HG02588 (cell line): ENCODE data around the gene GNE.
"Not testable (repeated sequence)": the region's sequence is repeated elsewhere in the genome, so short reads cannot be mapped to it uniquely, and the experiment has no call there.

ENCODE experiments used
- ATAC-seq: cut with Tn5 transposase; IDR thresholded peaks from one replicate; pipeline ENCODE4 v1.9.1; 2021; ENCODE audit warnings: mild to moderate bottlenecking, moderate library complexity; ENCODE audit not compliant: unreplicated experiment

The GNE gene, protein sequence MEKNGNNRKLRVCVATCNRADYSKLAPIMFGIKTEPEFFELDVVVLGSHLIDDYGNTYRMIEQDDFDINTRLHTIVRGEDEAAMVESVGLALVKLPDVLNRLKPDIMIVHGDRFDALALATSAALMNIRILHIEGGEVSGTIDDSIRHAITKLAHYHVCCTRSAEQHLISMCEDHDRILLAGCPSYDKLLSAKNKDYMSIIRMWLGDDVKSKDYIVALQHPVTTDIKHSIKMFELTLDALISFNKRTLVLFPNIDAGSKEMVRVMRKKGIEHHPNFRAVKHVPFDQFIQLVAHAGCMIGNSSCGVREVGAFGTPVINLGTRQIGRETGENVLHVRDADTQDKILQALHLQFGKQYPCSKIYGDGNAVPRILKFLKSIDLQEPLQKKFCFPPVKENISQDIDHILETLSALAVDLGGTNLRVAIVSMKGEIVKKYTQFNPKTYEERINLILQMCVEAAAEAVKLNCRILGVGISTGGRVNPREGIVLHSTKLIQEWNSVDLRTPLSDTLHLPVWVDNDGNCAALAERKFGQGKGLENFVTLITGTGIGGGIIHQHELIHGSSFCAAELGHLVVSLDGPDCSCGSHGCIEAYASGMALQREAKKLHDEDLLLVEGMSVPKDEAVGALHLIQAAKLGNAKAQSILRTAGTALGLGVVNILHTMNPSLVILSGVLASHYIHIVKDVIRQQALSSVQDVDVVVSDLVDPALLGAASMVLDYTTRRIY

DNA sequence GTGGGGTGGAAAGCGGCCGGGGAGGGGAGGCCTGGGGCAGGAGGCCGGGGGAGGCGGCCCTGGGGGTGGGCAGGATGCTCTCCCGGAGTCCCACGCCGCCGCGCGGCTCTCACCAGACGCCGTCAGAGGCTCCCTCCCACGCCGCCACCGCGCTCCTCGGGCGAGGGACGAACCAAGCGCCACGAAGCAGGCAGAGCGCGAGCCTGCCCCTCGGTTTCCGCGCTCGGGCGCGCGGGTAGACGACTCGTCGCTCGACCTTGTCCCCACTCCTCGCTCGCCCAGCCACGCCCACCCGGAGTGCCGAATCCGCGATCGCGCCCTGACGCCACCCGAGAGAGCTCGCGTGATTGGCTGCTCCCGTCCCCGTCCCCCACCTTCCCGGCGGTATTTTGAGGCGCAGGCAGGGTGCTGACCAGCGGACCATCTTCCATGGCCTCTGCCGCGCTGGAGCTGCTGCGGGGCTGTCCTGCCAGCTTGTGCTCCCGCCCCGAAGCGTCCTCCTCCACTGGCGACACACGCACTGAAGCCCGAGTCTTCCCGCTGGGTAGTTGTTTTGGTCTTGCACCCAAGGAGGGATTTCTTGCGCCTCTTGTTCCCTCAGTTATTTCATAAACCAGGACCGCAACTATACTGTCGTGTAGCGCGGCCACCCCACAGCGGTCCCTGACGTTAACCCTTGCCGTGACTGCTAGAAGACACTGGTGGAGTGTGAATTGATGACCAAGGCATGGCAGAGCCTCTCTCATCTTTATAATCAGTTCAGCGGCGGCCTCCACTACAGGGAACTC, at the start of gene GNE:
TSS of gene GNE (minus strand) at position 241 of the 788 bp plus-strand sequence. CDS start 9,093 bp downstream, outside the sequence.
- ATAC-seq, result peak; percentile 81

DNA sequence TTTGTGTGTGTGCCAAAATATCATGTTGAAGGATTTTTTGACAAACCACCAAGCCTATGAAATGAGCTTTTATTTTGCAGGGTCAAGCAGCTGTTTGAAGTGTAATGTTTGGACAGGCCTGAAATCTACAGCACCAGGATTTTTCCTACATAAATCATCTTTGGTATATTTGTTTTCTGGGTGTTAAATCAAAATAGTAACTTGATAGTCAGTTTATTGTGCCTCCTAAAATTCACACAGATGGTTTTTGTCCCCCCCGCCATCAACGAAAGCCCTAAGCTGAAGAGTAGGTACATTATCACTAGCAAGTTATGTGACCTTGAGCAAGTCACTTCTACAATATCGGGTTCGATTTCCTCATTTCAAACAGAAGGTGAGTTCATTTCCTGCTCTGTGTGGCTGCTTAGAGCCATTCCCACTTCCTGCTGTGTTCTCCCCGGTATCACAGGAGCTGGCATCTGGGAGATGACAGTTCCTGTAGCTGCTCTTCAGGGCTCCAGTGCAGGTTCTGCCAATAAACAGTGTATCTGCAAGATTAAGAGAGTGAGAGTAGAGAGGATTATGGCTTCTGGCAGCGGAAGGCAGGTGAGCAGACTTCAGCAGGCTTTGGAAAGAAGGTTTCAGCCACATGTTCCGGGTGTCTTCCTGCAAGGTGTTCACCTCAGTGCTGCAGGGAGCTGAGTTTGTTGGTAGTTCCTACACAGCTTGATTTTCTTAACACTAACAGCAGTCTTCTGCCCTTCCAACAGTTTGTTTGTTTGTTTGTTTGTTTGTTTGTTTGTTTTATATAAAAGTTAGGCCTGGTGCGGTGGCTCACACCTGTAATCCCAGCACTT, 48.4 kb upstream of the GNE start:
- no peak for ATAC-seq

DNA sequence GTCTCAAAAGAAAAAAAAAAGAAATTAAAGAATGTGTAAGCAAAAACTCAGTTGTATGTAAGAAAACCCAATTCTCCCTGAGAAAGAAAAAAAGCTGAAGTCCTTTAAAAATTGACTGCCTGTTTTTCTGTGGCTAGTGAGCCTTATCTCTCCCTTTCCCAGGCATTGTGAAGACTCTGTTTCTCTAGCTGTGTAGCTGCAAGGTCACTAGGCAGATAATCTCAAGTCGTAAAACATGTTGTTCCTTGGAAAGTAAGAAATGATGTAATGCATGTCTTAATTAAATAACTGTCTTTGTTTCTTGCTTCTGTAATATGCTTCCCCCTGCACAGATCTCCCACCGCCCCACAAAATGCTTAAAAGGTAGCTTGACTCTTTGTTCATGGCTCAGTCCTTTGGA, 46.1 kb upstream of the GNE start:
- ATAC-seq, result not testable (repeated sequence)

DNA sequence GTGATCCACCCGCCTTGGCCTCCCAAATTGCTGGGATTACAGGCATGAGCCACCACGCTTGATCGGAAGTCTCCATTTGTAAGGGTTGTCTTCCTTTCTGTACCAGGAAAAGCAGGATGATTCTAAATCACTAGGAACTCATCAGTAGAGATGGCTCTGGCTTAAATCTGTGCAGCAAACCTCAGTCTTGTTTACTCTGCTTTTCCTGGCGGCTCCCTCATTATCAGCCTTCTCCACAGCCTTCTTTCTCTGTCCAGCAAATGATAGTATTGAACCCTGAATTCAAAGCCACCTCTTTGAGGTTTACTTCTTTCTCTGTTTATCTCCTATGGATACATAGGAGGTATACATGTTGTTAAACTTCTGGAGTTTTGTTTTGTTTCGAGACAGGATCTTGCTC, 43.0 kb upstream of the GNE start:
- ATAC-seq, result no peak

DNA sequence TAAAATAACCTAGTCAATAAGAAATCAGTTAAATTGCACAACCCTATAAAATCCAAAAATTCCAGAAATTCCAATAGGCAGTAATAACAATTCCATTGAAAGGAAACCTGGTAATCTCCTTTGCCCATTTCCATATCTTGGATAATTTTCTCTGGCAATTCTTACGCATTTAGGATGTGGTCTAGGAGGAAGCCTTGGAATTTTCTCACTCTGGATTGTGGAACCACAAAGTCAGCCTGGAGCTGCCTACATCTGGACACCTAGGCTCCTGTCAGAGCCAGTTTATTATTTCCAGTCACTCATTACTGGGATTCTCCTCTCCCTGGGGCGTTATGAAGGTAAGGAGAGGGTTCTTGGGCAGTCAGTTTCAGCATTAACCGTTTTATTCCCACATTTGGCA, 40.3 kb upstream of the GNE start:
- no peak for ATAC-seq

DNA sequence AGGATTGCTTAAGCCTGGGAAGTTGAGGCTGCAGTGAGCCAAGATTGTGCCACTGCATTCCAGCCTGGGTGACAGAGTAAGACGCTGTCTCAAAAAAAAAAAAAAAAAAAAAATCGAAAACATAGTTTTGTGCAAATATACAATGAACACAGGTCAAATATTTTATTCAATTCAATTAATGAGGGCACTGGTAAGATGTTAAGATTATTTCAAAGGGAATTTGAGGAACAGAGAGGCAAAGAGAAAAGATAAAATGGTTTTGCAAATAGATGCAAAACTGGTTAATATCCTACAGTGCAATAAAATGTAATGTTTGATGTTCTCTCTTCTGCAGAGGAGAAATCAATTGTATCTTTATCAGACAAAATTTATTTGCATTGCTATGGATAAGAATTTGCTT, 39.5 kb upstream of the GNE start:
- ATAC-seq, result no peak

DNA sequence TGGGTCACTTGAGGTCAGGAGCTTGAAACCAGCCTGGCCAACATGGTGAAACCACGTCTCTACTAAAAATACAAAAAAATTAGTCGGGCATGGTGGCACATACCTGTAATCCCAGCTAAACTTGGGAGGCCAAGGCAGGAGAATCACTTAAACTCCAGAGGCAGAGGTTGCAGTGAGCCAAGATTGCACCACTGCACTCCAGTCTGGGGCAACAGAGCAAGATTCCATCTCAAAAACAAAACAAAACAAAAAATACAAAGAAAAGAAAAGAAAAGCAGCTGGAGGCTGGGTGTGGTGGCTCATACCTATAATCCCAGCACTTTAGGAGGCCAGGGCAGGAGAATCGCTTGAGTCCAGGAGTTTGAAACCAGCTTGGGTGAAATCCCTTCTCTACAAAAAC, 36.7 kb upstream of the GNE start:
- not testable (repeated sequence) for ATAC-seq

DNA sequence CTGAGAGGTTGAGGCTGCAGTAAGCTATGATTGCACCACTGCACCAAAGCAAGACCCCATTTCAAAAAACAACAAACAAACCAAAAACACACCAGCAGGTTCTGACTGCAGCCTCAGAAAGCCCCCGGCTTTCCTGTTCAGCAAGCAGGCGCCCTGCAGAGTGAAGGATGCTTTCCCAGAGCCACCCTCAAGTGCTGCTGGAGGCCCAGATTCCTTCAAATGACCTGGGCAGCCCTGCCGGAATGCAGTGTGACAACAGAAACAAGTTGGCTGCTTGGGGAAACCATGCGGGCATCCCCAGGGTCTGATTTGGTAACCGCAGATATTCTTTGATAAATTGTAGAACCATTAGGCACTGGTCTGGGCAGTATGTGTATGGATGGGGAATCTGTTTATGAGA, 35.7 kb upstream of the GNE start:
- ATAC-seq, result no peak

DNA sequence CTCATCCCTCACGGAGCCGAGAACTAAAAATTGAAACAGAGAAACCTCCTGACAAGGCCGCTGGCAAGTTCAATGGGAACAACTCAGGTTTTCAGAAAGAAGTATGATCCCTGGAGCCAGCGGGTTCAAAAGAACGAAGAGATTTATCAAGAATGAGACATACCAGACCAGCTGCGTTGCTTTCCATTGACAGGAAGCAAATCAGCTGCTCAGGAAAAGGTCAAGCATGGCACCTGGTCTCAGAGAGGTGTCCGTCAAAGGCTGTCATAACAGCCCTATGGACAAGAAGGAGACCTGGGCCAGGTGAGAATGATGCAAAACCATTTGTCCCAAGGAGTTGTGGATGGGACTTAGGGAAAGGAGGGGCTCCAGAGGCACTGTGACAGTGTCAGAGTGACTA, 34.9 kb upstream of the GNE start:
- ATAC-seq, result no peak

DNA sequence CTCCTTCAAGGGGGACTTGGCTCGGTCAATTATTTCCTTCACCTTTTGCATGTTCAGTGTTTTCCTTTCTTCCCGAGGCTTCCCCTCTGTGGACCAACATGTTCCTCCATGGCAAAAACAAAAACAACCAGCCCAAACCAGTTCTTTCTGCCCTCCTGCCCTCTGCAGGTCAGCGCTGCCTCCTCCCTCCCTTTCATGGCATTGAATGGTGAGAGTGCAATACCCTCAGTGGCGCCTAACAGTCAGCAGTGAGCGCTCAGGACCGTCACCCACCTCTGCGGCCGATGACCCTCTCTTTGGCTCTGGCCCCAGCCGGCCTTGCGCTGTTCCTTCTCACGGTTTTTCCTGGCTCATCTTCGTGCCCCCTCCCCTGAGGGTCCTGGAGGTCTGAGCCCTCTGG, 34.4 kb upstream of the GNE start:
- no peak for ATAC-seq

DNA sequence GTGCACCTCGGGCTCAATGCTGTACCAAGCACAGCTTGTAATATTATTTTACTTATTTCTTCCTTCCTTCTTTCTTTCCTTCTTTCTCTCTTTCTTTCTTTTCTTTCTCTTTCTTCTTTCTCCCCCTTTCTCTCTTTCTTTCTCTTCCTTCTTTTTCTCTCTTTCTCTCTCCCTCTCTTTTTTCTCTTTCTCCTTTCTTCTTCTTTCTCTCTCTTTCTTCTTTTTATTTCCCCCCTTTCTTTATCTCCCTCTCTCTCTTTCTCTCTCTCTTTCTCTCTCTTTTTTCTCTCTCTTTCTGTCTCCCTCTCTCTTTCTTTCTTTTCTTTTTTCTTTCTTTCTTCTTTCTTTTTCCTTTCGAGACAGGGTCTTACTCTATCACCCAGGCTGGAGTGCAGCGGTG, 32.7 kb upstream of the GNE start:
- ATAC-seq, result no peak

DNA sequence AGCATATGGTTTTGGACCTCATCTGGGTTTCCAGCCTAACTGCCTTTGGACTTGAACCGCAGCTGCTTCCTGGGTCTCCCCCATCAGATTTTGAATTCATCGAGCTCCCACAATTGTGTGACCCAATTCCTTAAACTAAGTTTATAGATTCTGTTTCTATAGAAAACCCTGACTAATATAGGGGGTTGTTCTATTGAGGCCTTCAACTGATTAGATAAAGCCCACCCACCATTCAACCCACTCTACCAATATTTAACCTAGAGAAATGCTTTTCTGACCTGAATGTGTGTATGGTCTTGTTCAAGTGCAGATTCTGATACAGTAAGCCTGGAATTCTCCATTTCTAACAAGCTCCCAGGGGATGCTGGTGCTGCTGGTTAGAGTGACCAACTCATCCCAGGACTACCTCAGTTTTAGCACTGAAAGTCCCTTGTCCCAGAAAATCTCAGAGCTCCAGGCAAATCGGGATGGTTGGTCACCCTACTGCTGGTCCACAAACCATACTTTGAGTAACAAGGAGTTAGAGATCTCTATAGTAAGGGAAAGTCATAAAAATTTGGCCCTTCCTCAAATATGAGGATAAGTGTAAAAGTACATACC, 31.7 kb upstream of the GNE start:
- ATAC-seq, result no peak

DNA sequence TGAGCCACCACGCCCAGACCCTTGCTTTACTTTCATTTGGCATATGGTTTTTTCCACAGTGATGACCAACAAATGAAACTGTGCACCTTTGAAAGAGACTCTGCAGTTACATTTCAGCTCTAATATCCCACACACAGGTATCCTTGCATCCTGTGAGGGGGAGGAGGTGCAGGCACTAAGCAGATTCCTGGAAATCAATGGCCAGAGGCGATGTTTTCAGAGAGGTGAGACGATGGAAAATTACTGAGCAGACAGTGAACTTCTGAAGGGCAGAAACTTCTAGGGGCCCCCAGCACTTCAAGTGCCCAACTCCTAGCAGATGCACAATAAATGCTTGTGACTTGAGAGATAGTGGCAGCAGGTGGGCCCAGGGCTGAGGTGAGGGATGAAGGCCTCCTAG, 29.8 kb upstream of the GNE start:
- no peak for ATAC-seq

DNA sequence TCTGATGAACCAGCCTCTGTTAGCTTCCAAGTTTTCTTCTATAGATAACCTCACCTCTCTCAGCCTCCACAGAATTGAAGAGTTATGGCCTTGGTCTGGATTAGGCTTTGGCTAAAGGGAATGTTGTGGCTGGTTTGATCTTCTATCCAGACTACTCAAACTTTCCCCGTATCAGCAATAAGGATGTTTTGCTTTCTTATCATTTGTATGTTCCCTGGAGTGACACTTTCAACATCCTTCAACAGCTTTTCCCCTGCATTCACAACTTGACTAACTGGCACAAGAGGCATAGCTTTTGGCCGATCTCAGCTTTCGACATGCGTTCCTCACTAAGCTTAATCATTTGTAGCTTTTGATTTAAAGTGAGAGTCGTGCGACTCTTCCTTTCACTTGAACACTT, 28.1 kb upstream of the GNE start:
- no peak for ATAC-seq

DNA sequence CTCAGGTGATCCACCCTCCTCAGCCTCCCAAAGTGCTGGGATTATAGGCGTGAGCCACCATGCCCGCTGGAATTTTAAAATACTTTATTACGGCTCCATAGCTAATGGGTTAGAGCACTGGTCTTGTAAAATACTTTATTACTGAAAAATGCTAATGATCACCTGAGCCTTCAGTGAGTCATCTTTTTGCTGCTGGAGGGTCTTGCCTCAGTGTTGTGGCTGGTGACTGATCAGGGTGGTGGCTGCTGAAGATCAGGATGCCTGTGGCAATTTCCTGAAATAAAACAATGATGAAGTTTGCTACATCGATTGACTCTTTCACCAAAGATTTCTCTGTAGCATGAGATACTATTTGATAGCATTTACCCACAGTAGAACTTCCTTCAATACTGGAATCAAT, 26.0 kb upstream of the GNE start:
- ATAC-seq, result no peak

DNA sequence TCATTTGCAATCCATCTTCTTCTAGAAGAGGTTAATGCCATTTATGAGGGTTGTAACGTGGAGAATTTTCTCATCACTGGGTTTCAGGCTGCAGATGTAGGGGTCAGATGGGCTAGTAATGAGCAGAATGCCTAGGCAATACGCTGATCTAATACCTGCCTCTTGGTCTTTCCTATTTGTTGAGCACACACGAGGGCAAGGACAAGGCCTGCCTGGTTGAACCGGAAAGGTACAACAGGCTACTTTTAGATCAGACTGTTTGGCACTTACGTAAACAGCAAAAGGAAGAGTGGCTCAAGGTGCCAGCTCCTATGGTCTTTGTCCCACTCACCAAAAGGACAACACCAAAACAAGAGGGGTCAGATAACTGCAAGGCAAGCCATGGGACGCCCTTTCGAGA, 24.0 kb upstream of the GNE start:
- ATAC-seq, result no peak

DNA sequence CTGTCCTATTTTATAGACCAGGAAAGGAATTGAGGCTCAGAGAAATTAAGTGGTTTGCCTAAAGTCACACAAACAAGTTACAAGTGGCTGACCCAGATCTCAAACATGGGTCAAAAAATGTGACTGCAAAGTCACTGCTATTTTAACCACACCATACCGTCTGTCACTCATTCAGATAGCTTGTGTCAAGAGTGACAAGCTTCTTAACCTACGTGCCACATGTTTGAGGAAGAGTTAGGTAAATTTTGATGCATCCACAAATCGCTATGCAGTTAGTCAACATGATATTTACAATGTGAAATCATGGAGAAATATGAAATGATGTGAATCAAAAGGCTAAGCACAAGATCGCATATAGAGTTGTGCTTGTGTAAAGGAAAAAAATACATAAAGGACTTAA, 22.7 kb upstream of the GNE start:
- no peak for ATAC-seq

DNA sequence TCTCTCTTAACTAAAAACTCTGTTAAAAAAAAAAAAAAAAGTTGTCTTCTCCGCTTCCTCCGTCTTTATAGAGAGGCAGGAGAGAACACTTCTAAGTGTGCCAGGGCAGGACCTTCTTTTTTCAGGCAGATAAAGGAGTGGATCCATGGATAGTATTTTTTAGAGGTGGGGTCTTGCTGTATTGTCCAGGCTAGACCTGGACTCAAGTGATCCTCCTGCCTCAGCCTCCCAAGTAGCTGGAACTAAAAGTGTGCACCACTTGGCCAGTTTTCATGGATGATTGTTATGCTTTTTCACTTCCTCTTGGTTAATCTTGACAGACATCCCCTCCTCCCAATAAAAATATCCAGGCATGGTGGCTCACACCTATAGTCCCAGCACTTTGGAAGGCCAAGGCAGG, 20.0 kb upstream of the GNE start:
- no peak for ATAC-seq

DNA sequence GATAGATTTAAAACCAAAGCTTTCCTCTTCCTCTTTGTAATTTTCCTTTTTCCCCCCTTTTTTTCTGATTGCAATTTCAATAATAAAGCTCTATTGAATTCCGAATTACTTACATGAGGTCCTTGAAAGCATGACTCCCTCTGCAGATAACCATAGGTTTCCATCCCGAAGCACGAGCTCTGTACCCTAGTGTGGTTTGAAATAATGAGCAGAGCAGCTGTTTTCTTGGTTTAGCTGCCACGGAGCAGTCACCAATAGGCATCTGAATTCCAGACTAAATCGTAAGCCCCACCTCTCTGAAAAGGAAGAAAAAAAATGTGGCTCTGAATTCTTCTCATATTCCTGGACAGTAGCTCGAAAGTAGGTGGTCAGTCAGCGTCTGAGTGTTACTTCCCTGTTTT, 18.5 kb upstream of the GNE start:
- ATAC-seq, result no peak

DNA sequence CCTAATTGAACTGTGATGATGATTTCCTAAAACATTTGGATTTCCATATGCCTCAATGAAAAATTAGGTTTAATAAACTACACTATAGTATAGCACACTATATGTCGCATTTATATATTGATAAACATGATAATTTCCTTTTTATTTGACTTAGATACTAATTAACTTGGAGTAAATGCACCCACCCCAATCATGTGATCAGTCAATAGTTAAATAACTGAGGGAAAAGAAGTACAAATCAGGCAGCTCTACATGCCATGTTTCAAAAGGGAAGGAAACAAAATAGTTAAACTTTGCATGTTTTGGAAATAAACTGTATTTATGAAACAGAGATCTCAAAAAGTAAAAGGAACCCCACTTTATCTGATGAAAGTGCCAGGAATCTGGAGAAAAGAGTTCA, 18.0 kb upstream of the GNE start:
- no peak for ATAC-seq
